GM06990 (cell line): Measurements from ENCODE around the gene WNT4.

ENCODE experiments used
- DNase-seq: peaks from one replicate; pipeline ENCODE4 v3.0.0-alpha.2; 2011; ENCODE audit not compliant: insufficient read length; ENCODE audit errors: extremely low read depth
- H3K27me3 ChIP-seq: replicated peaks from 2 replicates; pipeline ENCODE4 v1.6.0; 2011; ENCODE audit warnings: low read length; ENCODE audit not compliant: control insufficient read depth, insufficient read depth
- H3K36me3 ChIP-seq: 2 replicates; pipeline ENCODE4 v1.5.1; 2011; ENCODE audit warnings: low read length; ENCODE audit not compliant: control insufficient read depth, insufficient read depth
- H3K4me3 ChIP-seq: replicated peaks from 2 replicates; pipeline ENCODE4 v1.5.1; 2011; ENCODE audit warnings: low read depth, mild to moderate bottlenecking, control low read depth, low read length
- CTCF ChIP-seq: IDR thresholded peaks from 2 replicates; pipeline ENCODE4 v1.5.1; 2011; ENCODE audit warnings: low read length, control low read depth, mild to moderate bottlenecking, inconsistent platforms; ENCODE audit not compliant: insufficient read depth, poor library complexity, severe bottlenecking

The WNT4 gene

GRCh38 chr1:22117851-22118250, 25.0 kb downstream of the WNT4 start:
- Histone ChIP-seq H3K36me3 (peaks cover 16% of the 10 kb centered on the region), H3K4me3 (no peak overlapping the region), H3K27me3 (no peaks in the 10 kb centered on the region)
- no peak for DNase-seq
- TF ChIP-seq CTCF = no peak

GRCh38 chr1:22117238-22117637, 25.7 kb downstream of the WNT4 start:
- Histone ChIP-seq H3K36me3 (peaks cover 17% of the 10 kb centered on the region), H3K4me3 (no peak overlapping the region), H3K27me3 (no peaks in the 10 kb centered on the region)
- no peak for DNase-seq
- no peak for TF ChIP-seq CTCF

- DNase-seq = no peak
- Histone ChIP-seq H3K27me3 (no peaks in the 10 kb centered on the region), H3K4me3 (no peak overlapping the region), H3K36me3 (peaks cover 18% of the 10 kb centered on the region)
- TF ChIP-seq CTCF = no peak
Observed at GRCh38 chr1:22115286-22115685, 27.6 kb downstream of the WNT4 start.

- H3K36me3 ChIP-seq = peaks cover 16% of the 10 kb centered on the region
- H3K27me3 ChIP-seq = no peaks in the 10 kb centered on the region
- DNase-seq = no peak
- H3K4me3 ChIP-seq = no peak overlapping the region
- no peak for TF ChIP-seq CTCF
Observed at GRCh38 chr1:22114083-22115012, 28.5 kb downstream of the WNT4 start.

GRCh38 chr1:22112554-22112953, 30.3 kb downstream of the WNT4 start:
- H3K36me3 ChIP-seq = peaks cover 23% of the 10 kb centered on the region
- H3K27me3 ChIP-seq = no peaks in the 10 kb centered on the region
- TF ChIP-seq CTCF = no peak
- DNase-seq = no peak
- H3K4me3 ChIP-seq = no peak overlapping the region

GRCh38 chr1:22111620-22112019, 31.3 kb downstream of the WNT4 start:
- DNase-seq = no peak
- H3K36me3 ChIP-seq = peaks cover 24% of the 10 kb centered on the region
- H3K27me3 ChIP-seq = no peaks in the 10 kb centered on the region
- no peak overlapping the region for H3K4me3 ChIP-seq
- no peak for TF ChIP-seq CTCF
